Measurements from ENCODE around the gene AS3MT.
"Not testable (repeated sequence)": the region's sequence is repeated elsewhere in the genome, so short reads cannot be mapped to it uniquely, and the experiment has no call there.

AS3MT gene

DNA sequence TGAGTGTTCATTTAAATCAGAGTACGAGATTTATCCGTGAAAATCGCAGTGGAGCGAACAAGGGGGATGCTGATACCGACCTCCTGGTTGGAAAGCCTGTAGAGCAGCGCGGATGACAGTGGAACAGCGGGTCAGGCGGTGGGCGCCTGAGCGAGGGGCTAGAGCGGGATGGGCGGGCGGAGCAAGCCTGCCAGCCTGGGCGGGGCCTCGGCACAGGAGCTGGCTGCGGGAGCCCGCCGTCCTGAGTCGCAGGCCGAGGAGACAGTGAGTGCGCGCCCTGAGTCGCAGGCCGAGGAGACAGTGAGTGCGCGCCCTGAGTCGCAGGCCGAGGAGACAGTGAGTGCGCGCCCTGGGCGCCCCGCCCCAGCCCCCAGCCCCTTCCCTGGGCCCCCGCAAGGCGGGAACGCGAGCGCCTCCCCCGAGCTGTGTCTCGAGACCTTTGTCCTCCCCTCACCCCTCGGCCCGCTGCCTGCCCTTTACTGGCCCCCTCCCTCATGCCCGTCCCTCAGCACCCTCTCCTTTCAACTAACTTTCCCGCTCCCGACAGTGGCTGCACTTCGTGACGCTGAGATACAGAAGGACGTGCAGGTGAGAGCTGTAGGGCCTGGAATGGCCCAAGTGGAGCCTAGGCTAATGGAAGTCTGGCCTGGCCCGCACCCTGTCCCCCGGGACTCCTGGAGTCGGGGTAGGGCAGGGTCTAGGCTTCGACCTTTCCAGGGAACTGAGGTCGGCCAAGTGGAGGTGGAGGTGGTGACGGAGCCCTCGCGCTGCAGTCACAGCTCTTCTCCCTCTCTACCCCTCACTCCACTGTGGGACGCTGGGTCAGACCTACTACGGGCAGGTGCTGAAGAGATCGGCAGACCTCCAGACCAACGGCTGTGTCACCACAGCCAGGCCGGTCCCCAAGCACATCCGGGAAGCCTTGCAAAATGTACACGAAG, at the start of gene AS3MT:
Gene AS3MT (plus strand): TSS at position 213 of the 941 bp plus-strand sequence. CDS start 123 bp downstream, at position 336.
- no peak for DNase-seq (ENCODE audit: low read depth)
- peak within 1 kb of the TSS; percentile 48 for H3K4me3 ChIP-seq (replicated peaks; ENCODE audit: low read depth, low read length)

GRCh38 chr10:102820008-102820407, 49.3 kb upstream of the AS3MT start:
- H3K4me3 ChIP-seq (replicated peaks; ENCODE audit: low read depth, low read length); DNase-seq (ENCODE audit: low read depth): not testable (repeated sequence)

More for the DNA sequence above, at the start of gene AS3MT:
- TF ChIP-seq, protein P1, sequence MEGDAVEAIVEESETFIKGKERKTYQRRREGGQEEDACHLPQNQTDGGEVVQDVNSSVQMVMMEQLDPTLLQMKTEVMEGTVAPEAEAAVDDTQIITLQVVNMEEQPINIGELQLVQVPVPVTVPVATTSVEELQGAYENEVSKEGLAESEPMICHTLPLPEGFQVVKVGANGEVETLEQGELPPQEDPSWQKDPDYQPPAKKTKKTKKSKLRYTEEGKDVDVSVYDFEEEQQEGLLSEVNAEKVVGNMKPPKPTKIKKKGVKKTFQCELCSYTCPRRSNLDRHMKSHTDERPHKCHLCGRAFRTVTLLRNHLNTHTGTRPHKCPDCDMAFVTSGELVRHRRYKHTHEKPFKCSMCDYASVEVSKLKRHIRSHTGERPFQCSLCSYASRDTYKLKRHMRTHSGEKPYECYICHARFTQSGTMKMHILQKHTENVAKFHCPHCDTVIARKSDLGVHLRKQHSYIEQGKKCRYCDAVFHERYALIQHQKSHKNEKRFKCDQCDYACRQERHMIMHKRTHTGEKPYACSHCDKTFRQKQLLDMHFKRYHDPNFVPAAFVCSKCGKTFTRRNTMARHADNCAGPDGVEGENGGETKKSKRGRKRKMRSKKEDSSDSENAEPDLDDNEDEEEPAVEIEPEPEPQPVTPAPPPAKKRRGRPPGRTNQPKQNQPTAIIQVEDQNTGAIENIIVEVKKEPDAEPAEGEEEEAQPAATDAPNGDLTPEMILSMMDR (IDR thresholded peaks at IDR 0.05; ENCODE audit: low read length, missing control alignments): no peak

DNA sequence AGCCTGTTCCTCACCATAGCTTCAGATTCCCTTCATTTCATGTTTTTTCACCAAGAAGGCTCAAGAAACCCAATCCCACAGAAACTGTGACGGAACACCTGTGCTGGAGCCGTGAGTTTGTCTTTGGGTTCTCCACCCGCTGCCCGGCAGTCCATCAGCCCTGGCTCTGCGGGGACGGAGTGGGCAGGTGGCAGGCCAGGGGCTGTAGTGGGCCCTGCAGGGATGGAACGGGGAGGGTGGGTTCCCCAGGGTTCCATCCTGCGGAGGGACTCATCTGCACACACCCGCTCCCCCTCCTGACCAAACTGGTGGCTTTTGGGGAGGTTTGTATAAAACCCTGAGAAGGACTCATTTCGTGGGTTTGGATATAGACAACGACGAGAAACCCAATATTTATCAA, 47.0 kb upstream of the AS3MT start:
- no peak overlapping the region for H3K4me3 ChIP-seq (replicated peaks; ENCODE audit: low read depth, low read length)
- DNase-seq (ENCODE audit: low read depth): no peak
- TF ChIP-seq, protein P1 (IDR thresholded peaks at IDR 0.05; ENCODE audit: low read length, missing control alignments): no peak

GRCh38 chr10:102824664-102825063, 44.6 kb upstream of the AS3MT start:
- no peak overlapping the region for H3K4me3 ChIP-seq (replicated peaks; ENCODE audit: low read depth, low read length)
- TF ChIP-seq, protein P1 (IDR thresholded peaks at IDR 0.05; ENCODE audit: low read length, missing control alignments): no peak
- DNase-seq (ENCODE audit: low read depth): no peak

- no peak for DNase-seq (ENCODE audit: low read depth)
- TF ChIP-seq, protein P1 (IDR thresholded peaks at IDR 0.05; ENCODE audit: low read length, missing control alignments): no peak
- no peak overlapping the region for H3K4me3 ChIP-seq (replicated peaks; ENCODE audit: low read depth, low read length)
Observed at GRCh38 chr10:102826148-102826796, 43.0 kb upstream of the AS3MT start.

GRCh38 chr10:102827597-102827975, 41.7 kb upstream of the AS3MT start:
- DNase-seq (ENCODE audit: low read depth): no peak
- TF ChIP-seq, protein P1 (IDR thresholded peaks at IDR 0.05; ENCODE audit: low read length, missing control alignments): no peak
- no peak overlapping the region for H3K4me3 ChIP-seq (replicated peaks; ENCODE audit: low read depth, low read length)

DNA sequence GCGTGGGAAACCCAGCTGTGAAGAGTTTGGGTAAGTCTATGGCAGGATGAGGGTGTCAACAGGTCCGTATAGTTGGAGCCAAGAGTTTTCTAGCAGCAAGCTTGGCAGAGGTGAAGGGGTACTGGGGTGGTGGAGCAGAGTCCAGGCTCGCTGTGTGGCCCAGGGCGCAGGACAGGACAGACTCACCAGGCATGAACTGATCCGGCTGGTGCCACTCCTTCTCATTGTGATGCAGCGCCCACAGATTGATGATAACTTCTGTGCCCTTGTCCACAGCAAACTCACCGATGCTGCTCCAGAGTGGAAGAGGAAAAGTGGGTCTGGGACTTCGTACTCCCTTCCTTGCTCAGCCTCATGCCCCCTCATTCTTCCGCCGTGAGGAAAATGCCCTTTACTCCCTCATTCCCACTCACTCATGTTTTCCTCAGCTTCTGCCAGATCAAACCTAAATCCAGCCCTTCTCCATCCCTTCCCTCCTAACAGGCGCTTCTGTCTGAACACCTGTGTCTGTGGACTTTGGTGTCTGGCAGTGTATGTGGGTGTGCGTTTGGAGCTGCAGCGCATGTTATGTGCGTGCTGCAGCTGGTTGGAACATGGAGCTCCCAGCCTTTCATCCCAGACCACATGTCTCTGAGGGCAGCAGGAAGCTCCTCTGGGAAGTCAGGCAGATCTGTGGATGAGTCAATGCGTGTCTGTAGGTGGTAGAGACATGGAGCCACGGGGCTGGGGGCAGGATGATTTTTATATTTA, 37.8 kb upstream of the AS3MT start:
- no peak for DNase-seq (ENCODE audit: low read depth)
- H3K4me3 ChIP-seq (replicated peaks; ENCODE audit: low read depth, low read length): no peak overlapping the region
- TF ChIP-seq, protein P1 (IDR thresholded peaks at IDR 0.05; ENCODE audit: low read length, missing control alignments): no peak

All from fibroblast of pulmonary artery (primary cell).